Smooth muscle cell of the umbilical artery (primary cell): ENCODE measurements around the gene ESRRB. TPM values are rescaled to one million over a fixed set of nuclear protein-coding genes. Genes with fewer than 3 reads are reported as not detected.

Experiments used
- total RNA-seq: library from RNA; depleted of rRNA; stranded (reverse); fragments of >200 nt; gene quantifications from 2 replicates; pipeline ENCODE4 v1.2.3, GENCODE V29; 2014

The ESRRB gene
- total RNA-seq, result not detected in 2 replicates

GRCh38 chr14:76375947-76376404, at the start of gene ESRRB:
ESRRB (plus strand) TSS chr14:76376137; CDS start chr14:76376402, 265 bp downstream.

Other genes starting within 250 kb of the ESRRB start
- gene GPATCH2L, start 224.2 kb upstream of the ESRRB start, total RNA-seq, result 69.8 and 87.7 TPM in 2 replicates